ENCODE measurements around the gene PSAPL1.

- TF ChIP-seq CTCF (IDR thresholded peaks at IDR 0.05 in 2 of 3, conservative IDR thresholded peaks at IDR 0.05 in 1 of 3; ENCODE audit: borderline replicate concordance in 1 of 3, insufficient read depth in 1 of 3, low read depth in 2 of 3, low read length in 2 of 3), result no peak
- no peak for TF ChIP-seq POLR2A (IDR thresholded peaks at IDR 0.05; ENCODE audit: borderline replicate concordance, extremely low read depth, insufficient read depth, insufficient read length)
- no peak for TF ChIP-seq CBX3 (IDR thresholded peaks at IDR 0.05; ENCODE audit: low read depth)
- no peak for TF ChIP-seq EZH2 (IDR thresholded peaks at IDR 0.05)
- TF ChIP-seq POLR2AphosphoS5 (IDR thresholded peaks at IDR 0.05; ENCODE audit: low read depth, low read length), result no peak
- no peak for TF ChIP-seq YY1 (IDR thresholded peaks at IDR 0.05; ENCODE audit: extremely low read depth, insufficient replicate concordance, low read depth, low read length)
- TF ChIP-seq JUND (IDR thresholded peaks at IDR 0.05), result no peak
- no peak for TF ChIP-seq MAX (IDR thresholded peaks at IDR 0.05)
- no peak for TF ChIP-seq REST (IDR thresholded peaks at IDR 0.05; ENCODE audit: low read depth)
Measured at GRCh38 chr4:7389101-7389701, 45.5 kb downstream of the PSAPL1 start.
